Bladder microvascular endothelial cell (primary cell): ENCODE results near the gene GNAZ. TPM values are rescaled to one million over a fixed set of nuclear protein-coding genes. Genes with fewer than 3 reads are reported as not detected.

Experiments used
- total RNA-seq: library from RNA; depleted of rRNA; stranded (reverse); fragments of >200 nt; gene quantifications from 2 replicates; pipeline ENCODE4 v1.2.3, GENCODE V29; 2014

GNAZ gene
- 0.32 and 0.57 TPM in 2 replicates for total RNA-seq

GRCh38 chr22:23070418-23071229 is at the start of gene GNAZ:
Gene GNAZ (plus strand): TSS chr22:23070519. CDS start chr22:23095696, 25,177 bp downstream.

GRCh38 chr22:23144932-23145877 is 74.9 kb downstream of the GNAZ start, which contains the start of gene RAB36:
Gene RAB36 (plus strand): TSS chr22:23145477. CDS start chr22:23146617, 1,140 bp downstream.

Other genes with a start within 250 kb of the GNAZ start
- gene IGLL5, start 182.7 kb upstream of the GNAZ start, total RNA-seq: not detected in 2 replicates
- not detected in 2 replicates for gene RSPH14, start 71.5 kb downstream of the GNAZ start, total RNA-seq
- 0.32 and 0.88 TPM in 2 replicates for gene RAB36, start 75.0 kb downstream of the GNAZ start, total RNA-seq
- 129 and 225 TPM in 2 replicates for gene BCR, start 110.0 kb downstream of the GNAZ start, total RNA-seq